SU-DHL-6 (cell line): ENCODE data around the gene AGPAT3.

Experiments used
- CTCF ChIP-seq: fragments of 200-600 bp; sonication (generic); IDR thresholded peaks from one replicate; pipeline ENCODE4 v1.5.1; 2017; ENCODE audit warnings: antibody characterized with exemption, mild to moderate bottlenecking, low read length, moderate library complexity; ENCODE audit not compliant: insufficient read depth, poor library complexity, severe bottlenecking
- EZH2phosphoT487 ChIP-seq: fragments of 200-600 bp; sonication (generic), shearing (Covaris generic); conservative IDR thresholded peaks from 2 replicates; pipeline ENCODE4 v1.6.1; 2018; ENCODE audit warnings: mild to moderate bottlenecking, antibody characterized with exemption, low read length, moderate library complexity, mixed read lengths

DNA sequence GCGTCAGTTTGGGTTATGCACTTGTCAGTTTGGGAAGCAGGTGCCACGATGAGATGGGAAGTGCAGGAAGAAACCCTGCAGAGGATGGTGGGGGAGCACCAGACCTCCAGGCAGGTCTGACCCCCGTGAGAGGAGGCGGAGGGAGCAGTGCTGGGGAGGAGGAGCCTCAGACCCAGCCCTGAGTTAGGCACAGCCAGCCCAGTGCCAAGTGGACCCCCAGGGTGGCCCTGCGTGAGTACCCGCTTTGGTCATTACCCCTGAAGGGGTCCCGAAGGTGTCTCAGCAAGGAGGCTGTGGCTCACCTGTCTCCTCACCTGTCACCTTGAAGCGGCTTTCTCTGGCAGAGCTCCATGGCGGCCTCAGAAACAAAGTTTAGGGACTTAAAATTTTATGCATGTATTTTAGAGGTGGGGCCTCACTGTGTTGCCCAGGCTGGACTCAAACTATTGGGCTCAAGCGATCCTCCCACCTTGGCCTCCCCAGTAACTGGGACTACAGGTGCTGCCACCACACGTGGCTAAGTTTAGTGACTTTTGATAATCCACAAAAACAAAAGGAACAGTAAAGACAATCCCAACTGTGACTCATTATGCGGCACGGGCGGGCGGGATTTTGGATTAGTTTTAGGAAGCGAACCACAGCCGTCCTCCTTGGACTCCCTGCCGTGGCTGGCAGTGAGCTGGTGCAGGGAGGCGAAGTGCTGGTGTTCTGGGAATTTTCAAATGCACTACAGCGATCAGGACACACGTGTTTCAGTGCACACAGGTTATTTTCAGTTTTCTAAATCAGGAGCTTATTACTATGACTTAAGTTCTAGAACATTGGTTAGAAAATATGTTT, 4.7 kb downstream of the AGPAT3 start:
- TF ChIP-seq CTCF (no peak), EZH2phosphoT487 (no peak)
